NCI-H1048 (cell line): ENCODE results near the gene NTM.
A peak's percentile ranks its signal among the peaks of the same experiment; 100 is the strongest.

Experiments
- DNase-seq: peaks from one replicate; lab custom pipeline; 2025; lab: John Stamatoyannopoulos, UW

Gene NTM

DNA sequence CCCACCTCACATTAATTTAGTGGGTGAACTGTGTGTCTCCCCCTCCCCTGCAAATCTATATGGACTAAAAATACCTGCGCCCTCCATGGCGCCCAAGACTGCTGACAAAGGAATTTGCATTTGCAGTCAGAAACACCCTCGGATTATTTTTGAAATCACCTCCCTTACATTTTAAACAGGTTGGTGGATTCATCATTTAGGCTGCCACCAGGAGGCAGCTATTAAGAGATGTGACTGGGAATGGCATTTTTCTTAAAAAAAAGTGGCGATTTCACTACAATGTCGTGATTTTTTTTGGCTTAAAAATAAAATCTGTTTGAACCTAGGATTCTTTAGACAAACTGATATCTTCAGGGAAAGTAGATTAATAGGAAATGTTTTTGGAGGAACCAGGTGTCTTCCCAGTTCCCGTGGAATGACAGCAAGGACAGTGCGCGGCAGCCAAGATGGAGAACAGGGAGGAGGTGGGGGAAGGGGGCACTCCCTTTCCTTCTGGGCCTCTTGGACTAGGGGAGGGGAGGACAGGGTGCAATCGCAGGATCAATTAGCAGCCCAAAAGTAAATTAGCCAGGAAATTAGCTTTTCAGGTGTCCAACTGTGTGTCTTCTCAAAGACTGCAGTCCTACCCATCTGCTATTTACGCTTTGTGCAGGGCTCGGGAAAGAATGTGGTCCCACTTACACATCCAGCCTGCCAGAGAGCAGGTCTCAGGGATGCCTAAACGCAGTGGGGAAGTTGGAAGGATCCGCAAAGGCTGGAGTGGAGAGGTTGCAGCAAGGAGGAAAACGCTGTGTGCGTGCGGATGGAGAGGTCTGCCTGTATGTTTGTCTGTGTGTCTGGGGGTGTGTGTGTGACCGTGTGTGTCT lies 496.4 kb downstream of the NTM start:
- DNase-seq: no peak

DNA sequence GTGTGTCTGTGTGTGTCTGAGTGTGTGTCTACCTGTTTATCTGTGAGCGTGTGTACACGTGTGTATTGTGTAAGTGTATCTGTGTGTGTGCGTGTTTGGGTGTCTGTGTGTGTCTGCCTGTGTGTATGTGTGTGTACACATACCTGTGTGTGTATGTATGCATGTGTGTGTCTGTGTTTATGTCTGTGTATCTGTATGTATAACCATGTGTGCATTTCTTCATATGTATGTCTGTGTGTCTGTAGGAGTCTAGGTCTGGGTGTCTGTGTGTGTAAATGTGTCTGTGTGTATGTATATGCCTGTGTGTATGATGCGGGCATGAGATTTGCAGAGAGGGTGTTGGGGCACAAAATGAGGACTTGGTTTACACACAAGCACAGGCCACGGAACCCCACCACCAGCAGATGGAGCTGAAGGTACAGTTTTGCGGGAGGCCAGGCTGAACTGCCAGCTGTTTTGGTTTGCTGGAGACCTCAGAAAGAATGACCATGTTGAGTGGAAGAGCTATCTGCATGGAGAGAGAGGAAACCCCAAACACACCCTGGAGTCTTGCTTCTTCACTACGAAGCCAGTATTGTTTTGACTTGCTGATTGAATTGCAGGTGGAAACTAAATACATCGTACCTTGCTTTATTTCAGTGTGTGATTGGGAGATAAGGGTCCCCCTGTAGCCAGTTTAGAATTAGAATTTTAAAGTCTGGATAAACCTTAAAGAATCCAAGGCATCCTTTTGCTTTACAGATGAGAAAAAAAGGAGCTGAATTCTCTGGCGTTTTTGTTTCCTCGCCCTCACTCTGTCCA lies 497.2 kb downstream of the NTM start:
- DNase-seq: peak; percentile 23

GRCh38 chr11:131868629-131869507 lies 498.5 kb downstream of the NTM start:
- no peak for DNase-seq

GRCh38 chr11:131870305-131870704 lies 499.9 kb downstream of the NTM start:
- no peak for DNase-seq

- DNase-seq: no peak
Observed at GRCh38 chr11:131871006-131871405, 500.6 kb downstream of the NTM start.

- no peak for DNase-seq
Observed at GRCh38 chr11:131874070-131874469, 503.7 kb downstream of the NTM start.

DNA sequence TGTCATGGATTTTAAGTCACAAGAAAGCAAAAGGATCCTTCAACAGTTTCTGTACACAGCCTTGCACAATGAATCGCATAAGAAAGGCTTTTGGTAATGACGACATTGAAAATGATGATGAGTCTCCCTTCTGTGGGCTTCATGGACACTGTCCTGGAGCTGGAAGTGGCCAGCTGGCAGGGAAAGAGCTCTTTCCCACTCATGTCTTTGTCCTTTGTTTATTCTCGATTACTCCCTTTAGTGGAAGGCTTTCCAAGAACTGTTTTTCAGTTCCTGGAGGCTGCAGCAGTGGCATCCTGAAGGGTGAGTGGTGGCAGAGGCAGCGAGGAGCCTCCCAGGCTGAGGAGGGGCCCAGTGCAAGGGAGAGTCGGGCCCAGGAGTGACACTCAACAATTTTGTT lies 505.2 kb downstream of the NTM start:
- no peak for DNase-seq

DNA sequence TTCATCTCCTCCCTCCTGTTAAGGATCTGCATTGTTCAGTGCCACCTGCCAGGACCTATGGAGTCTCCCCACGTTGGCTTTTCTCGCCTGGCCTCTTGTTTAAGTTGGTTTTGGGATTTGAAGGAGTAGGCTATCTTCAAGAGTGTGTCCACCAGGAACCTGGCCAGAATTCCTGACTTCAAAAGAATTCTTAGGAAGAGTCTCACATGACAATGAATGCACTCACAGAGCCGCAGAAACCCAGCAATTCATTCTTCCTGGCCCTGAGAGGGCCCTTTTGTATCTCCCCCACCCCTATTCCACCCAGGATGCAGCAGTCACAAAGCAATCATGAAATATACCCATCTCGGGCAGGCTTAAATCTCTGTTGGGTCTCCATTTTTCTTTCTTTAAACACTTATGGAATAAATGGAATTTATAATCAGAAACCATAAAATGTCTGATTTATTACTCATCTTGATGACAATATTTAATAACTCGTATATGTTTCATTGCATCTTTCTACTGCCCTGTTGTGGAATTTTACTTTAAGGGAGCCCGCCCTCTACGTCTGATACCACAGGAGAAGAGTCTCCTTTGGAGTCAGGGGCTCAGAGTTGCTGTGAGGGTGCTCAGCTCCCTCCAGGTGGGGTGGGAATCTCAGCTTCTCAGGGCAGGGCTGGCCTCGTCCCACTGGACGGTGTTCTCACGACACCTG lies 507.0 kb downstream of the NTM start:
- DNase-seq: no peak

GRCh38 chr11:131880316-131880715 lies 509.9 kb downstream of the NTM start:
- no peak for DNase-seq

DNA sequence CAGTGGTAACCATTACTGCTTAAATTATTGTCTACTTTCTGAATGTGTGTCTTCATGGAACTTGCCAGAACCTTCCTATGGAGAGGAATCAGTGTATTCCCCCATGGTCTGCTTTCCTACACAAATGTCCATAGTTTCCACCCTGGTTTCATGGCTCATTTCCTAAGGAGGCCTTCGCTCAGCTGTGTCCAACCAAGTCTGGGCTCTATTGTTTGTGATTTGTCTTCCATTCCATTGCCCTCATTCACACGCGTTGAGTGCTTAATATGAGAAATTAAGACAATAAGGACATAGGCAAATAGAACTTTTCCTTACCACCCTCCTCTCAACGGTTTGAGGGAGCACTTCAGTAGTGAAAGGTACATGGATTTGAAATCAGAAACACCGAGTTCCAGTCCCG lies 510.6 kb downstream of the NTM start:
- no peak for DNase-seq

DNA sequence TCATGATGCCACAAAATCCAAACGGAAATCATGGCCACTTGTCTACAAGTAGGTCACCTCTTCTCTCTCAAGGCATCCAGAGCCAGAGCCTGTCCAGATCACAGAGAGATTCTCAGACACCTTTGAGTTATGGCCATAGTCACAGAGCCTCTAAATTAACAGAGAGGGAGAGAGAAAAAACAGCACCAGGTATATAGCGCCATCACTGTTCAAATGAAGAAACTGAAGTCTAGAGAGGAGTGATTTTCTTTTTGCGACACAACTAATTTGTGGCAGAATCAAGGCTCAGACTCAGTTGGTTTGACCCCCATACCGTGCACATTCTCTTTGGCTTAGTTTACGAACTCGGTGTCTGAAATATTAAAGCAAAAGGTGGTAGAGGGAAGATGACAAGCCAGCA lies 512.9 kb downstream of the NTM start:
- no peak for DNase-seq

DNA sequence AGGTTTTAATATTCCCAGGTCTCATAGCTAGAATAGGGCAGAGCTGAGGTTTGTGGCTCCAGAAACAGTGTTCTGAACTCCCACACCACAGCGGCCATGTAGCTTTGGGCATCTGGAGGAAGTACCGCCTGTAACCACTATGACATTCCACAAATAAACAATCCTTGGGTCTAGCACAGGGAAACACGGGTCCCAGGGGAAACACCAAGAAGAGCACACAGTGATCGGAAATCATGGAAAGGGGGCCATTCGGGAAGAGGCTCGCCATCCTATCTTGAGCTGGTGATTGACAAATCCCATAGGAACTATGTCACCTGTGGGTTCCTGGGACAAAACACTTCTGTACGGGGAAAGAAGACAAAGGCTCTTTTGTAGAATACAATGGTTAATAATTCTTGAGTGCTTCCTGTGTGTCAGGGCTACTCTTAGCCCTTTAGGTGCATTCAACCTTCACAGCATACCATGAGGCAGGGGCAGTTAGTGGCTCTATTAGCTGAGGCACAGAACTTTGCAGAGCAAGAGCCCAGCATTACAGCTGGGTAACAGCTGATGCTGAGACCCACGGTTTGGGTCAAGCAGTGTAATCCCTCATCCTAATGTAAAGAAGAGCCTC lies 514.2 kb downstream of the NTM start:
- DNase-seq: no peak

- no peak for DNase-seq
Observed at GRCh38 chr11:131885431-131885830, 515.0 kb downstream of the NTM start.

- DNase-seq: no peak
Observed at GRCh38 chr11:131886201-131886600, 515.8 kb downstream of the NTM start.

DNA sequence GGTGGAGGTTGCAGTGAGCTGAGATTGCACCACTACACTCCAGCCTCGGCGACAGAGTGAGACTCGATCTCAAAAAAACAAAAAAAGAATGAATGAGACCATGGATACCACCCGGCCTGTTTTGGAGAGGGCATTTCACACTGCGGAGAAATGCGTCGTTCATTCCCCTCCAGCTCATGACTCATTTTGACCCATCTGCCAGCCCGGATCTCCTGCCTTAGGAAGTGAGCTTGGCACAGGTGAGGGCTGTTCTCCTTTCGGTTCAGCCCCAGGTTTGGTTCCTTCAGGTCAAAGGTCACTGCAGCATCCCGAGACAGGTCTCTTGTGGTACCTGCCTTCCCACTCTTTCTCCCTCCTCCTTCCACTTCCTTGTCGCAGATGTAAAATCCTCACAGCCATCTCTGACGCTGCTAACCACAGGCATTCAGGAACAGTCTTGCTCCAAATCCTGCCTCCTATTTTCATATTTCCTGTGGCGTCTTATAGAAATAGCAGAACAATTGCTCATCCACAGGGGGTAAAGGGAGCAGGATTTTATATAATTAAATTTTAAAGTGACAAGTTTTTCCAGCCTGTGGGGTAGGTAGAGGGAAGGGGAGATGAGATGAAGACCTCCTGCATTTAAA lies 517.9 kb downstream of the NTM start:
- no peak for DNase-seq

DNA sequence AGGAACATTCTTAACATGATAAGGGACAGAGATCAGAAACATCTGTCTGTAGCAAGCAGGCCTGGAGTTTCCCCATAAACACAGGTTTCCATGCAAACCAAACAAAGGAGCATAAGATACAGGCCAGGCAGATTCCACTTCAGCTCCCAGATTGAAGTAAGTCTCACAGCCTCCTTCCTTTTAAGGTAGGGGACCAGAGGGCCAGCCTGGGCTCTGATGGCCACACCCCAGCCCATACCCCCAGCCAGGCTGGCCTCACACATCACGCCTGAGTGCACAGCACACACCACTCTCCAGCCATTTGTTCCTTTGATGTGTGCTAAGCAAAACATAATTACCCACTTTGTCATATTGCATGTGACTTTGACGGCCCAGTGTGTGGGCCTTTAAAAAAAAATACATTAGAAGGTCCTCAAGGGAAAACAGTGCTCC lies 518.7 kb downstream of the NTM start:
- DNase-seq: no peak

DNA sequence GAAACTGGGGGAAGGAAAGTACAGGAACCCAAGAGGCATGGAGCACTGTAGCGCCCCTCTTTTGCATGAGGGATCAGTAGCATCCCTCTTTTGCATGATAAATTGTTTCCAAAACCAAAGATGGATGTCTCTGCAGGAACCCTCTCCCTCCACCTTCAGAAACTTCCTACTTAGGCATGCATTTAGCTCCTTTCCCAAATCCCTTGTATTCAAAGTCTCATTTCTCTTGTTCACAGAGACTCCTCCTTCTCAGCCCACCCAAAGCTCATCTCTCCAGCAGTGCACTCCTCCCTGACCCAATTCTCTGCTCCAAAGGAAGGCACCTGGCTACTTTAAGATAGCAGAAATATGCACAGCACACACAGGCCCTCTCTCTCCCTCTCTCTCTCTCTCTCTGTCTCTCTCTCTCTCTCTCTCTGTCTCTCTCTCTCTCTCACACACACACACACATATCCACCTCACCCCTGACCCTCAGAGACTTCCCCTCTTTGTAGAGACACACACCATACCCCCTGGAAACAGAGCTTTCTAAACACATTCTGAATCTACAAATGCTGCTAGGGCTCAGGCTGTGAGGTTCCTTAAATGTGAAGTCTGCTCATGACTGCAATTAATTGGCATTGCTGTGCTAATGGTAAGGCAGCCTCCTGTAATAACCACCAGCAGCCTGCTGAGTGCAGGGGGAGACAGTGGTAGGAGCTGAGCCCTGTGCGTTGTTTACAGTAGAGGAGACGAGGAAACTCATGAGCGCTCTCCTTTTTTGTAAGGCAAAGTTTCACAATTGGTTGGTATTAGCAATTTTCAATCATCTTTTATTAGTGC lies 519.6 kb downstream of the NTM start:
- no peak for DNase-seq

- no peak for DNase-seq
Observed at GRCh38 chr11:131893103-131893890, 522.9 kb downstream of the NTM start.

DNA sequence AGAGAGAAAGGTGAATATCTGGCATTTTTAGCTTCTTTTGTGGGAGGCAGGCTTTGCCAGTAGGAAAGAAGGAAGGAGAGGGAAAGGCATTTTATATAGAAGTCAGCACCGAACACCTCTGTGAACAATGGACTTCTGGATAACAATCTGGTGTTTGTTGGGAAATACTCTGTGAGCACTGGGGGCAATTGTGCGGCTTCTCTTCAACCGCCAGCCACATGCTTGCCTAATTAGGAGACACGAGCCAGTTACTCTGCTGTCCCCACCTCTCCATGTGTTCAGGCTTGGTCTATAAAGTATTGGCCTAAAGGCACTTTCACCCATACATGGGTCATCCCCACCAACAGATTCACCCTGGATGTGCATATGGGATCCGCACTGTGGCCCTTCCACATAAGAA lies 523.6 kb downstream of the NTM start:
- no peak for DNase-seq
